Endothelial cell (in vitro differentiated cells): ENCODE measurements around the gene TAAR2. TPM values are rescaled to one million over a fixed set of nuclear protein-coding genes. Genes with fewer than 3 reads are reported as not detected.

ENCODE experiments used
- DNase-seq: peaks from one replicate; pipeline ENCODE4 v3.0.0; 2021; ENCODE audit warnings: low spot score
- H3K27ac Mint-ChIP-seq: one replicate; pipeline ENCODE4 v1.8.0; 2021; ENCODE audit warnings: mixed read lengths, inconsistent platforms; ENCODE audit not compliant: unreplicated experiment
- H3K27me3 Mint-ChIP-seq: one replicate; pipeline ENCODE4 v1.8.0; 2021; ENCODE audit warnings: mild to moderate bottlenecking, moderate library complexity, mixed read lengths, inconsistent platforms; ENCODE audit not compliant: unreplicated experiment
- H3K36me3 Mint-ChIP-seq: one replicate; pipeline ENCODE4 v1.8.0; 2021; ENCODE audit warnings: mild to moderate bottlenecking, low read depth, mixed read lengths, inconsistent platforms; ENCODE audit not compliant: unreplicated experiment
- H3K4me1 Mint-ChIP-seq: one replicate; pipeline ENCODE4 v1.8.0; 2021; ENCODE audit warnings: mild to moderate bottlenecking, mixed read lengths, inconsistent platforms; ENCODE audit not compliant: unreplicated experiment
- H3K4me3 Mint-ChIP-seq: one replicate; pipeline ENCODE4 v1.8.0; 2021; ENCODE audit warnings: mild to moderate bottlenecking, mixed read lengths, inconsistent platforms; ENCODE audit not compliant: unreplicated experiment
- H3K9me3 Mint-ChIP-seq: one replicate; pipeline ENCODE4 v1.8.0; 2021; ENCODE audit warnings: mixed read lengths, inconsistent platforms; ENCODE audit not compliant: unreplicated experiment
- CTCF ChIP-seq: fragments of 200-600 bp; sonication (generic); IDR thresholded peaks from one replicate; pipeline ENCODE4 v1.5.0; 2021; ENCODE audit warnings: antibody characterized with exemption; ENCODE audit not compliant: unreplicated experiment
- total RNA-seq: library from RNA; stranded (reverse); fragmentation: NEBNext Ultra II Directional; extraction: Animal tissue kit (Norgen Biotek cat#: 25700); gene quantifications from one replicate; pipeline ENCODE4 v1.2.1, GENCODE V29; 2021; ENCODE audit not compliant: unreplicated experiment

The TAAR2 gene
- total RNA-seq, 1 donor from 2014 or later: not detected

DNA sequence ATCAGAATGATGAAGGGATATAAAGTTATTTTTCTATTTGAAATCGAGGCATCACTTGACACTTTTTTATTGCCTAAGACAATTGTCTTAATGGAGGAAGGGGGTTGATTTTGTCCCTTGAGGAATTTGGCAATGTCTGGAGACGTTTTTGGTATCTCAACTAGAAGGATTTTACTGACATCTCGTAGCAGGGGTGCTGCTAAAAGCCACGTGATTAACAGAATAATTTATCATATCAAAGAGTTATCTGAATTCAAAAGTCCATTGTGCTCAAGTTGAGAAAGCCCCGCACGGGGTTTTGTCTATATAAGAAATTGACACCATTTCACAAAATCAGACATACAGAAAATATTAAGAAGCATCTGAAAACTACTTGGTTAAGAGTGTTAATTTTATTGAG, 55.5 kb downstream of the TAAR2 start:
- Mint-ChIP-seq H3K27me3 (no peaks in the 10 kb centered on the region), H3K4me1 (no peaks in the 10 kb centered on the region), H3K36me3 (no peaks in the 10 kb centered on the region), H3K4me3 (no peak overlapping the region), H3K9me3 (no peaks in the 10 kb centered on the region), H3K27ac (no peak overlapping the region)
- DNase-seq: no peak
- TF ChIP-seq CTCF: no peak

DNA sequence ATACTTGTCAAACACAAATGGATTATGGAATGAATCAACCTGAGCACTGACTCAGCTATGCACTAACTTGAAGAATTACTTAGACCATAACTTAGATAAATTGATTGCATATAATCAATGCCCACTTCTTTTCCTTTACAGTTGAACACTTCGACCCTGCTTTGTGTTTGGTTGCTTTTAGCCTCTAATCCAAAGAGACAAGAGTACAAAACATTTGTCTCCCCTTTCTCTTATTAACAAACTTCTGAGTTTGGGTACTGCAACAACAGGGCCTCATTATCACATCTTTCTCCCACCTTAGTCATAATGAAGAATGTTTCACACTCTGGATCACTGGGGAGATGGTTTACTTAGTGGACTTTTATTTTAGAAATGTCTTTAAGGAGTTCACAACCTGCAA, 56.5 kb downstream of the TAAR2 start:
- Mint-ChIP-seq H3K36me3 (no peaks in the 10 kb centered on the region), H3K4me1 (no peaks in the 10 kb centered on the region), H3K9me3 (no peaks in the 10 kb centered on the region), H3K4me3 (no peak overlapping the region), H3K27ac (no peak overlapping the region), H3K27me3 (no peaks in the 10 kb centered on the region)
- DNase-seq: no peak
- TF ChIP-seq CTCF: no peak

Other genes with a start within 250 kb of the TAAR2 start
- 0.08 TPM for gene MOXD1, start 222.8 kb downstream of the TAAR2 start, total RNA-seq
- gene STX7, start 111.2 kb downstream of the TAAR2 start, total RNA-seq: 60.9 TPM
- gene TAAR9, start 86.0 kb downstream of the TAAR2 start, total RNA-seq: not detected
- gene TAAR8, start 71.6 kb downstream of the TAAR2 start, total RNA-seq: not detected
- not detected for gene TAAR6, start 54.0 kb downstream of the TAAR2 start, total RNA-seq
- not detected for gene TAAR5, start 34.5 kb downstream of the TAAR2 start, total RNA-seq
- gene TAAR1, start 34.9 kb upstream of the TAAR2 start, total RNA-seq: not detected
- gene VNN1, start 89.8 kb upstream of the TAAR2 start, total RNA-seq: 1.5 TPM
- gene VNN2, start 133.6 kb upstream of the TAAR2 start, total RNA-seq: not detected
- 11.1 TPM for gene SLC18B1, start 174.4 kb upstream of the TAAR2 start, total RNA-seq
- 1,343 TPM for gene RPS12, start 190.3 kb upstream of the TAAR2 start, total RNA-seq